DOHH2 (cell line): ENCODE measurements around the gene STAU1.

Source experiments
- H3F3A ChIP-seq: fragments of 200-600 bp; sonication (generic), shearing (Covaris generic); 2 replicates; pipeline ENCODE4 v1.6.0; 2016; ENCODE audit warnings: antibody characterized with exemption, mild to moderate bottlenecking; ENCODE audit not compliant: control insufficient read depth, insufficient read depth
- H3K27ac ChIP-seq: fragments of 200-600 bp; sonication (generic); 2 replicates; pipeline ENCODE4 v1.5.1; 2014; ENCODE audit warnings: low read depth, mild to moderate bottlenecking, low read length, moderate library complexity
- H3K27me3 ChIP-seq: fragments of 200-600 bp; sonication (generic); 2 replicates; pipeline ENCODE4 v1.6.1; 2014; ENCODE audit warnings: mild to moderate bottlenecking, low read length, mixed read lengths; ENCODE audit not compliant: control insufficient read depth
- H3K36me3 ChIP-seq: fragments of 200-600 bp; sonication (generic); 2 replicates; pipeline ENCODE4 v1.6.1; 2014; ENCODE audit warnings: mild to moderate bottlenecking, low read length, moderate library complexity, mixed read lengths; ENCODE audit not compliant: control insufficient read depth
- H3K4me1 ChIP-seq: fragments of 200-600 bp; sonication (generic); 2 replicates; pipeline ENCODE4 v1.6.1; 2014; ENCODE audit warnings: mild to moderate bottlenecking, low read length, mixed read lengths; ENCODE audit not compliant: control insufficient read depth
- H3K4me2 ChIP-seq: fragments of 200-600 bp; sonication (generic); 2 replicates; pipeline ENCODE4 v1.6.0; 2014; ENCODE audit warnings: mild to moderate bottlenecking, low read length, moderate library complexity
- H3K4me3 ChIP-seq: fragments of 200-600 bp; sonication (generic); 2 replicates; pipeline ENCODE4 v1.5.1; 2014; ENCODE audit warnings: mild to moderate bottlenecking, low read length, mixed read lengths
- H3K79me2 ChIP-seq: fragments of 200-600 bp; sonication (generic); 2 replicates; pipeline ENCODE4 v1.6.1; 2014; ENCODE audit warnings: mild to moderate bottlenecking, low read length, mixed read lengths; ENCODE audit not compliant: control insufficient read depth
- H3K9me2 ChIP-seq: fragments of 200-600 bp; sonication (generic); replicated peaks from 2 replicates; pipeline ENCODE4 v1.6.1; 2014; ENCODE audit warnings: mild to moderate bottlenecking, low read length, mixed read lengths; ENCODE audit not compliant: control insufficient read depth
- H3K9me3 ChIP-seq: fragments of 200-600 bp; sonication (generic); 2 replicates; pipeline ENCODE4 v1.6.1; 2014; ENCODE audit warnings: antibody characterized with exemption, low read length, mixed read lengths; ENCODE audit not compliant: control insufficient read depth, insufficient read depth
- H4K20me1 ChIP-seq: fragments of 200-600 bp; sonication (generic); 2 replicates; pipeline ENCODE4 v1.6.0; 2014; ENCODE audit warnings: low read depth, mild to moderate bottlenecking, antibody characterized with exemption, low read length, moderate library complexity; ENCODE audit not compliant: control insufficient read depth, insufficient read depth
- EZH2phosphoT487 ChIP-seq: fragments of 200-600 bp; sonication (generic); IDR thresholded peaks from 2 replicates; pipeline ENCODE4 v1.6.1; 2017; ENCODE audit warnings: borderline replicate concordance, mild to moderate bottlenecking, antibody characterized with exemption, low read length, moderate library complexity, mixed read lengths
- TF ChIP-seq, protein P1 (sequence below): fragments of 200-600 bp; sonication (generic); IDR thresholded peaks from one replicate; pipeline ENCODE4 v1.5.1; 2014; ENCODE audit warnings: antibody characterized with exemption, mild to moderate bottlenecking, low read depth, low read length; ENCODE audit not compliant: poor library complexity, severe bottlenecking

STAU1 gene

DNA sequence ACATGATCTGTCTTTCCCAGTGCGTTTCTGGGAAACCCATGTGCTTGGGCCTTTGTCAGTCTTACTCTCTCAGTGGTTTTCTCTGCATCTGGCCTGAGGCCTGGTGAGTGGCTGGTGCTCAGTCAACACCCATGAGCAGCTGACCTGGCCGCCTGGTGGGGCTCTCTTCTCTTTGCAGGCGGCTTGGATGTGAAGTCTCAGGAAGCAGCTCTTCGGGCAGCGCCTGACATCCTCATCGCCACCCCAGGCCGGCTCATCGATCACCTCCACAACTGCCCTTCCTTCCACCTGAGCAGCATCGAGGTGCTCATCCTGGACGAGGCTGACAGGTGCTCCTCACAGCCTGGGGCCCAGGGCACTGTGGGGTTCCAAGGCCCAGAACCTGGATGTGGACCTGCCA lies 41.9 kb upstream of the STAU1 start:
- Histone ChIP-seq H3K9me2 (no peaks in the 10 kb centered on the region), H3K27ac (no peak overlapping the region), H3K4me2 (no peak overlapping the region), H3K4me1 (peaks cover 8% of the 10 kb centered on the region; the same call in 1 of the 2 replicates), H3K27me3 (no peaks in the 10 kb centered on the region), H3K4me3 (no peak overlapping the region), H3K9me3 (no peaks in the 10 kb centered on the region), H4K20me1 (no peaks in the 10 kb centered on the region), H3K79me2 (no peaks in the 10 kb centered on the region), H3F3A (no peaks in the 10 kb centered on the region), H3K36me3 (peaks cover 70% of the 10 kb centered on the region)
- TF ChIP-seq EZH2phosphoT487 = no peak
- TF ChIP-seq, protein P1, sequence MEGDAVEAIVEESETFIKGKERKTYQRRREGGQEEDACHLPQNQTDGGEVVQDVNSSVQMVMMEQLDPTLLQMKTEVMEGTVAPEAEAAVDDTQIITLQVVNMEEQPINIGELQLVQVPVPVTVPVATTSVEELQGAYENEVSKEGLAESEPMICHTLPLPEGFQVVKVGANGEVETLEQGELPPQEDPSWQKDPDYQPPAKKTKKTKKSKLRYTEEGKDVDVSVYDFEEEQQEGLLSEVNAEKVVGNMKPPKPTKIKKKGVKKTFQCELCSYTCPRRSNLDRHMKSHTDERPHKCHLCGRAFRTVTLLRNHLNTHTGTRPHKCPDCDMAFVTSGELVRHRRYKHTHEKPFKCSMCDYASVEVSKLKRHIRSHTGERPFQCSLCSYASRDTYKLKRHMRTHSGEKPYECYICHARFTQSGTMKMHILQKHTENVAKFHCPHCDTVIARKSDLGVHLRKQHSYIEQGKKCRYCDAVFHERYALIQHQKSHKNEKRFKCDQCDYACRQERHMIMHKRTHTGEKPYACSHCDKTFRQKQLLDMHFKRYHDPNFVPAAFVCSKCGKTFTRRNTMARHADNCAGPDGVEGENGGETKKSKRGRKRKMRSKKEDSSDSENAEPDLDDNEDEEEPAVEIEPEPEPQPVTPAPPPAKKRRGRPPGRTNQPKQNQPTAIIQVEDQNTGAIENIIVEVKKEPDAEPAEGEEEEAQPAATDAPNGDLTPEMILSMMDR = no peak

DNA sequence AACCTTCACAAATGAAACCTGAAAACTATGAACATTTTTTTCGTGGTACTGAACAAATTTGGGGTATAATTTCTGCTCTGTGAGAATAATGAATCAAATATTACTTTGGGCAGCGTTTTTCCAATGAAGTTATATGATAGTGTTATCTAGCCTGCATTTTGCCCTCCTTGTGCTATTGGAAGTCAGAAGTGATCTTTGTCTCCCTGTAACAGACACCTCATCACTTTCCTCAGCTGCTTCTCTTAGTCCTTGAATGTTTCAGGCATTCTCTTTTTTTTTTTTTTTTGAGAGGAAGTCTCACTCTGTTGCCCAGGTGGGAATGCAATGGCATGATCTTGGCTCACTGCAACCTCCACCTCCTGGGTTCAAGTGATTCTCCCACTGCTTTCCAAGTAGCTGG lies 41.2 kb upstream of the STAU1 start:
- no peak overlapping the region for H3K4me2 ChIP-seq
- H3K9me2 ChIP-seq = no peaks in the 10 kb centered on the region
- peaks cover 70% of the 10 kb centered on the region for H3K36me3 ChIP-seq
- no peaks in the 10 kb centered on the region for H3K79me2 ChIP-seq
- no peaks in the 10 kb centered on the region for H3K9me3 ChIP-seq
- H3K4me1 ChIP-seq = peaks cover 8% of the 10 kb centered on the region; the same call in 1 of the 2 replicates
- no peaks in the 10 kb centered on the region for H3F3A ChIP-seq
- no peaks in the 10 kb centered on the region for H4K20me1 ChIP-seq
- no peak overlapping the region for H3K4me3 ChIP-seq
- no peaks in the 10 kb centered on the region for H3K27me3 ChIP-seq
- TF ChIP-seq, protein P1 = no peak
- no peak for TF ChIP-seq EZH2phosphoT487
- no peak overlapping the region for H3K27ac ChIP-seq

DNA sequence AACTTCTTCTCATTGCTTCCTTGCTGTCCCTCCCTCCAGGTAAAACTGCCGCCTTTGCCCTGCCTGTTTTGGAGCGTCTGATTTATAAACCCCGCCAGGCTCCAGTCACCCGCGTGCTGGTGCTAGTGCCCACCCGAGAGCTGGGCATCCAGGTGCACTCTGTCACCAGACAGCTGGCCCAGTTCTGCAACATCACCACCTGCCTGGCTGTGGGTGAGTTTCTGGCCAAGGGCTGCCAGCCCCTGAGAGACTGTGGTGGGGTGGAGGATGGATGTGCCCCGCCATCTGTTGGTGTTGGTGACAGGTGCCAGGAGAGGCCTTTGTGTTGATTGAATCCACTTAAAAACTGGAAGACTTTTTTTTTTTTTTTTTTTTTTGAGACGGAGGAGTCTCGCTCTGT lies 40.5 kb upstream of the STAU1 start:
- H3K36me3 ChIP-seq = peaks cover 68% of the 10 kb centered on the region
- peaks cover 8% of the 10 kb centered on the region; the same call in 1 of the 2 replicates for H3K4me1 ChIP-seq
- TF ChIP-seq, protein P1 = no peak
- no peak for TF ChIP-seq EZH2phosphoT487
- H3K4me2 ChIP-seq = no peak overlapping the region
- no peaks in the 10 kb centered on the region for H3F3A ChIP-seq
- H3K9me3 ChIP-seq = no peaks in the 10 kb centered on the region
- no peaks in the 10 kb centered on the region for H4K20me1 ChIP-seq
- no peak overlapping the region for H3K27ac ChIP-seq
- no peak overlapping the region for H3K4me3 ChIP-seq
- no peaks in the 10 kb centered on the region for H3K79me2 ChIP-seq
- no peaks in the 10 kb centered on the region for H3K9me2 ChIP-seq
- H3K27me3 ChIP-seq = no peaks in the 10 kb centered on the region
